CD4-positive, alpha-beta T cell treated with Interleukin-15 for 4 hours (primary cell): ENCODE measurements around the gene VASH1.
"Not testable (repeated sequence)": the region's sequence is repeated elsewhere in the genome, so short reads cannot be mapped to it uniquely, and the experiment has no call there.

Experiments
- DNase-seq: peaks from one replicate; pipeline ENCODE4 v3.0.0-alpha.2; 2020; ENCODE audit warnings: low spot score

VASH1 gene

GRCh38 chr14:76761136-76761959 is at the start of gene VASH1:
VASH1 (plus strand) TSS chr14:76761468; CDS start chr14:76762822, 1,354 bp downstream.
- DNase-seq, result peak; percentile 52

GRCh38 chr14:76713121-76713520 is 48.1 kb upstream of the VASH1 start:
- DNase-seq, result no peak

GRCh38 chr14:76714470-76714869 is 46.8 kb upstream of the VASH1 start:
- no peak for DNase-seq

- no peak for DNase-seq
Observed at GRCh38 chr14:76715101-76715500, 46.2 kb upstream of the VASH1 start.

- no peak for DNase-seq
Observed at GRCh38 chr14:76715511-76716081, 45.7 kb upstream of the VASH1 start.

- no peak for DNase-seq
Observed at GRCh38 chr14:76716285-76716684, 45.0 kb upstream of the VASH1 start.

GRCh38 chr14:76717508-76718290 is 43.6 kb upstream of the VASH1 start:
- no peak for DNase-seq

GRCh38 chr14:76718306-76719040 is 42.8 kb upstream of the VASH1 start:
- DNase-seq, result no peak

GRCh38 chr14:76719666-76720065 is 41.6 kb upstream of the VASH1 start:
- DNase-seq, result no peak

- no peak for DNase-seq
Observed at GRCh38 chr14:76720382-76720813, 40.9 kb upstream of the VASH1 start.

- not testable (repeated sequence) for DNase-seq
Observed at GRCh38 chr14:76721506-76721905, 39.8 kb upstream of the VASH1 start.

GRCh38 chr14:76724651-76725550 is 36.4 kb upstream of the VASH1 start:
- no peak for DNase-seq

- no peak for DNase-seq
Observed at GRCh38 chr14:76726551-76726970, 34.7 kb upstream of the VASH1 start.

- no peak for DNase-seq
Observed at GRCh38 chr14:76727384-76727783, 33.9 kb upstream of the VASH1 start.

GRCh38 chr14:76727901-76728300 is 33.4 kb upstream of the VASH1 start:
- no peak for DNase-seq

- no peak for DNase-seq
Observed at GRCh38 chr14:76729258-76729657, 32.0 kb upstream of the VASH1 start.

- no peak for DNase-seq
Observed at GRCh38 chr14:76729953-76730505, 31.2 kb upstream of the VASH1 start.

GRCh38 chr14:76734501-76734900 is 26.8 kb upstream of the VASH1 start:
- not testable (repeated sequence) for DNase-seq

GRCh38 chr14:76736514-76736913 is 24.8 kb upstream of the VASH1 start:
- no peak for DNase-seq

- DNase-seq, result no peak
Observed at GRCh38 chr14:76741074-76741473, 20.2 kb upstream of the VASH1 start.

GRCh38 chr14:76742185-76742584 is 19.1 kb upstream of the VASH1 start:
- no peak for DNase-seq
